GM21515 (cell line): ENCODE measurements around the gene ING4.
A peak's percentile ranks its signal among the peaks of the same experiment; 100 is the strongest.
"Not testable (repeated sequence)": the region's sequence is repeated elsewhere in the genome, so short reads cannot be mapped to it uniquely, and the experiment has no call there.

Source experiments
- ATAC-seq: cut with Tn5 transposase; IDR thresholded peaks from one replicate; pipeline ENCODE4 v1.9.1; 2021; ENCODE audit not compliant: unreplicated experiment

ING4 gene

DNA sequence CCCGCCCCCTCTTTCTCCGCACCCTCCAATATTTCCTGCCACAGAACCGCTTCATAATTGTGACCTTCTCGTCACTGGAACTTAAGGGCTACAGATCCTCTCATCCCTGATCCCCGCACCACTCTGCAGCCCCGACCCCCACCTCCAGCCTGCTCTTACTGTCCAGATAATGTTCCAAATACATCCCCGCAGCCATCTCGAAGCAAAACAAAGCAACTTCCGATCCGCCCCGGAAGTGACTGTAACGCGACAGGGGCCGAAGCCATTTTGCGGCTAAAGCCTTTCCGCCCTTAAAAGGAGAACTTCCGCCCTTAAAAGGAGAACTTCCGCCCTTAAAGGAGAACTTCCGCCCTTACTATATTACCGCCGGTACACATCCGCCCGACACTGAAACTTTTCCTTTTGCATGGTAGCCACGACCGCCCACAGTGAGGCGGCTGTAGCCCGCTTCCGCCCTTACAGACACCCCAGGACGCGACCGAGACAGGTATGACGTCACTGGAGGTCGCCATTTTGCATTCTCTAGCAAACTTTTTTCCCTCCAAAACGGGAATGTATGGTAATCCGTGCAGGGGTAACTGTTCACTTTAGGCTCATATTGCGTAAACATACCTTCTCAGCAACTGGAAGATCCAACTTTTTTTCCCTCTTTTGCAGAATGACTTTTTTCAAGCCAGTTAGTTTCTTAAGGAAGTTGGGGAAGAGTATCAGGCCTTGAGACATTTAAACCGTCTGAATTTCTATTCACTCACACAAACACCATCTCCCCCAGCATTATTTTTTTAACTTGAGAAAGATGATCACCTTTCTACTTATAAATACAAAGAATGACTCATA, at the start of gene ING4:
ING4 (minus strand) TSS at position 214 of the 837 bp plus-strand sequence; CDS start at position 196, 18 bp downstream.
- ATAC-seq = peak; percentile 92

DNA sequence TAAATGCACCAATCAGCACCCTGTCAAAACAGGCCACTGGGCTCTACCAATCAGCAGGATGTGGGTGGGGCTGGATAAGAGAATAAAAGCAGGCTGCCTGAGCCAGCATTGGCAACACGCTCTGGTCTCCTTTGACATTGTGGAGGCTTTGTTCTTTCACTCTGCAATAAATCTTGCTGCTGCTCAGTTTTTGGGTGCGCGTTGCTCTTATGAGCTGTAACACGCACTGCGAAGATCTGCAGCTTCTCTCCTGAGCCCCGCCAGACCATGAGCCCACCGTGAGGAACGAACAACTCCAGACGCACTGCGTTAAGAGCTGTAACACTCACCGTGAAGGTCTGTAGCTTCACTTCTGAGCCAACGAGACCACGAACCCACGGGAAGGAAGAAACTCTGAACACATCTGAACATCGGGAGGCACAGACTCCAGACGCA, 46.1 kb upstream of the ING4 start:
- ATAC-seq = no peak

- not testable (repeated sequence) for ATAC-seq
These were observed 45.4 kb upstream of the ING4 start for GRCh38 chr12:6708351-6708750.

- no peak for ATAC-seq
These were observed 40.7 kb upstream of the ING4 start for GRCh38 chr12:6703631-6704030.

GRCh38 chr12:6701078-6701768, 38.3 kb upstream of the ING4 start:
- no peak for ATAC-seq

DNA sequence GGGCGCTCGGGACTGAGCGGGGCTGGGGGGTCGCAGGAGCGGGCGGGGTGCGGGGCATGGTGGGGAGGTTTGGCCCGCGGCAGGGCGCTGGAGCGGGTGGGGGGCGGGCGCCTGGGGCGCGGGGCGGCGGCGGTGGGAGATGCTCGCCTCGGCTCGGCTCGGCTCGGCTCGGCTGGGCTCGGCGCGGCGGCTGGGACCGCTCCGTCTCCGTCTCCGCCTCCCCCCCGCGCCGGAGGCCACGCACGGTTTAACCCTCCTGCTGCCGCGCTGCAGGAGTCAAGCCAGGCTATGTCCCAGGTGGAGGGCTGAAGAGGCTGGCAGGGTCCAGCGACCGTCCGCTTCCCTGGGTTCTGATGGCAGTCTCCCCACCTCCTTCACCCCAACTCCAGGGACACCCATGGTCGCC, 37.7 kb upstream of the ING4 start, which contains the start of gene PIANP:
PIANP (minus strand) TSS at position 170 of the 406 bp plus-strand sequence. CDS start 2,754 bp downstream, outside the sequence.
- ATAC-seq = no peak

GRCh38 chr12:6699989-6700645, 37.2 kb upstream of the ING4 start:
- no peak for ATAC-seq

- ATAC-seq = no peak
These were observed 36.5 kb upstream of the ING4 start for GRCh38 chr12:6699259-6699988.

- no peak for ATAC-seq
These were observed 35.6 kb upstream of the ING4 start for GRCh38 chr12:6698352-6699046.

- ATAC-seq = no peak
These were observed 34.8 kb upstream of the ING4 start for GRCh38 chr12:6697584-6698351.

DNA sequence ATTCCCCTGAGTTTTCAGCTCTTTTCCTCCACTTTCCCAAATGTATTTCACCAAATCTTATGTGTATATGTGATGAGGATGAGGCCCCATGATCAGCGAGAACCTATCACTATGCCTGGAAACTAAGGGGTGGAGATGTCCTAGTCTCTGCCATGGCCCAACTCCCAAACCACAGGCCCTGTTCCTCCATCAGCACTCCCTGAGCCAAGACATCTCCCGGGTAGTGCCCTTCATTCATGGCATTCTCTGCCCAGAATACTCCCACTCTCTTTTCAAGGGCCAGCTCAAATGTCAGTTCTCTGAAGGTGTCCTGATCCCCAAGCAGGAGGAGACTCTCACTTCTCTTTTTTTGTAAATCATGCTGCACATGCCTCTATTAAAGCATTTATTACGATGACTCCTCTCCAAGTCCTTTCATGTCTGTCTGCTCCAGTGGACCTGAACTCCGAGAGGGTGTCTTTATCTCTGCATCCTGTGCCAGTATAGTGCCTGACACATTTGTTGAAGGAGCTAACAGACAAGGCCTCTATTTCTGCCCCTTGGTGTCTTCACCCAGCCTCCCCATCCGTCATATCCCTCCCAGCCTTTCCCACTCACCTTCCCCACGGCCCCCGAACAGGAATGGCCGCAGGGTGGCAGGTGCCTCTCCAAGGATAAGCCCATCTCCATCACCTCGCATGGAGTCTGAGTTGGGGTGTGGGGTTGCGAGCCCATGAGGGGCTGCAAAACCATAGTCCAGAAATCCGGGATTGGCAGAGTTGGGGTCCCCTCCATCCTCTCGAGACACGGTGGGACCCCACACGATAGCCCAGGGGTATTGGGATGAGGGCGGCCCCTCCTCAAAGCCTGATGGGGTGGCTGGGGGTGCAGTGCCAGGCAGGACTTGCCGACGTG, 34.0 kb upstream of the ING4 start:
- no peak for ATAC-seq

DNA sequence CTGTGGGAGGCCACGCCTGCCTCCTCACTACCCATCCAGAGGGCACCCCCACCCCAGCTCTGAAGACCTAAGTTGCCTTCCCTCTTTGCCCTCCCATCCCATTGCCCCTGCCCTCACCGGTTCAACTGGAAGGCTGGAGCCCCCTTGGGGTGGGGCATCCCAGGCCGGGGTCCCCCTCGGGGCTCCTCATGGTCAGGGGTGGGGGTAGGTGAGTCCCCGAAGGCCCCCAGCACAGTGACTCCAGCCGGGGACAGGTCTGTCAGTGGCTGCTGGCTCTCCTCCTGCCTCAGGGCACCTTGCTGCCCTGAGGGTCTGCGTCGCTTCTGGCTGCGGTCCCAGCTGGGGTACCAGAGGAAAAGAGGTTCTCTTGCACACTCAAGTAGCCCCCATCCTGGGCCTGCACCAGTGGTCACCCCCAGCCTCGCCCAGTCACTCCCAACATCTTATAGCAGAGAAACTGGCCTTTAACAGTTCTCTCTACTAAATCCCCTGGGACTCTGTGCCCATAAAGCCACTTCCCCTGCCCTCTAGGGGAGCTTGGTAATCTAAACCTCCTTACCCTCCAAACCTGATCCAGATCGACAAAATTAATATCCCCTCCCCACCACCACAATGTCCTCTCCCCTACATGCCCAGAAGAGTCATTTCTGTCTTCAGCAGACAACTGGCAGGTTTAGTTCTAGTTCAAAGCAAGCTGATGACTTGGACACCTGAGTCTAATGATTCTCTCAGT, 32.6 kb upstream of the ING4 start:
- ATAC-seq = no peak

DNA sequence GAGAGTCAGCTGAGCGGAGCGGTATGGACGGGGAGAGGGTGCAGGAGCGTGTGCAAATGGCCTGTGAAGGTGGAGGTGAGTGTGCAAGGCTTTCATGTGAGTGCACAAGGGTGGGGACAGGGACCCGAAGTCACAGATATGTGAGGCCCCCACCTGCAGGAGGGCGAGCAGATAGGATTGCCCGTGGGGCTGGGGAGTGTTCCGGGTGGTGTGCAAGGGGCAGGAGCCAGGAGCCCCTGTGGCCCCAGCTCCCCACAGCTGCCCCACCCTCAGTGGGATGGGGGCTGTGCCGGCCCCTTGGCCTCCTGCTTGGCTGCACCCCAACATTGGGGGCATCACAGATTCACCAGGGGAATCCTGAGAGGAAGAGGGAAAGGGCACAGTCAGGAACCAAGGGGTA, 31.8 kb upstream of the ING4 start:
- no peak for ATAC-seq

- ATAC-seq = no peak
These were observed 31.0 kb upstream of the ING4 start for GRCh38 chr12:6693832-6694355.

- no peak for ATAC-seq
These were observed 30.0 kb upstream of the ING4 start for GRCh38 chr12:6692888-6693287.

DNA sequence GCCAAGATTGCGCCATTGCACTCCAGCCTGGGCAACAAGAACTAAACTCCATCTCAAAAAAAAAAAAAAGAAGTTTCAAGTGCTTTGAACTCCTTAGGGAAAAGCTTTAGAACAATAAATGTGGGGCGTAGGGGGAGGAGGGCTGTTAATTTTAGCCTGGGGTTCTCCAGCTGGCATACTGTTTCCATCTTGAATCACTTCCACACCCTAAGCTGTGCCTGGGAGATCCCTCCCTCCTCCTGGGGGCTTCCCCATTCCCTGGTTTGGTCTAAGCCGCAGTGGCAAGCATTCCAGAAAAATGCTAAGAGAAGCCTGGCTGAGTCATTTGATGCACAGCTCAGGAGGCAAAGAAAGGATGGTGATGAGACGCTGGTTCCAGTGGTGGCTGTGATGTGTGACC, 28.6 kb upstream of the ING4 start:
- no peak for ATAC-seq

DNA sequence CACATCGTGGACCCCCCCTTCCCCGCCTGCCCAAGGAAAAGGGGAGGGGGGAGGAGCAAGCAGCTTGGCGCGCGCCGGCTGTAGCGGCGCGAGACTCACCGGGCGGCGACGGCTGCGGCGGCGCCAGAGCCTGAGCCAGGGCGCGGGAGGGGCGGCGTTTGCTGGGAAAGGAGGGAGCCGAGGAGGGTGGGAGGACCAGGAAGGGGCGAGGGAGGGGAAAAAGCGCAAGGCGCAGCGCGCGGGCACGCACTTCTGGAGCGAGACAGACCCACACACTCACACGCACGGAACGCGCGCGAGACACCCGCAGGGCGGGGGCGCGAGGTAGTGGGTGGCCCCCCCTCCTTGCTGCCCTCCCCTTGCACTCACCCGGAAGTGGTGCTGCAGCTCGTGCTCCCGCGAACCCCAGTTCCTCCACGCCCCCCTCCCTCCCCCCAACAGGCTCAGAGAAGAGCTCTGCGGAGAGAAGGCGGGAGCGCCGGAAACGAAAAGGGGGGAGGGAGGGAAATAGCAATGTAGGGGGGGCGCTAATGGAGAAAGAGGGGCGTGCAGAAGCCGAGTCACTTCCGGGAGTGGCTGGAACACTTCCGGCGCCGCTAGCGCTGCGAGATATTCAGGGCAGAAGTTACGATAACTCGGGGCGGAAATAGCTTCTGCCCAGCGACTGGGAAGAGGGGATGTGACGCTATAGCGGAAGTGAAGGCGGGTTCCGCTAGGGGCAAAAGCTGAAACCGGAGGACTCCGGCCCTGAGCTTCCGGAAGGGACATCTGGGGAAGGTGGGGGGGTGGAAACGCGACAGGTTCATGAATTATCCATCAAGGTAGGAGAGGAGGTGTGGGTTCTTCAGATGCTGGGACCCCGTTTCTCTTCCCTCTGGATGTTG, 26.3 kb upstream of the ING4 start, which contains the start of gene ZNF384:
ZNF384 (minus strand) TSS at position 377 of the 884 bp plus-strand sequence. CDS start 9,855 bp downstream, outside the sequence.
- peak; percentile 81 for ATAC-seq
